Right atrium auricular region (tissue), 2 donors: ENCODE results near the gene COX6B1. TPM values are rescaled to one million over a fixed set of nuclear protein-coding genes. Genes with fewer than 3 reads are reported as not detected.
"Not testable (repeated sequence)": the region's sequence is repeated elsewhere in the genome, so short reads cannot be mapped to it uniquely, and the experiment has no call there.

Experiments used
- DNase-seq: peaks from one replicate; pipeline ENCODE4 v3.0.0-alpha.2; 2019; ENCODE audit warnings: low spot score
- H3K27ac ChIP-seq, 2 donors: fragments of 200-600 bp; sonication (generic); 1 replicate in 1 of 2; 2 replicates in 1 of 2; pipeline ENCODE4 v1.5.1; 2016 to 2019
- H3K27me3 ChIP-seq, 2 donors: fragments of 200-600 bp; sonication (generic); one replicate each; pipeline versions ENCODE4 v1.5.1 to v1.6.0; 2017 to 2019
- H3K36me3 ChIP-seq: fragments of 200-600 bp; sonication (generic); one replicate; pipeline ENCODE4 v1.5.1; 2016
- H3K4me1 ChIP-seq, 2 donors: fragments of 200-600 bp; sonication (generic); one replicate each; pipeline versions ENCODE4 v1.5.1 to v1.6.0; 2017 to 2019
- H3K4me3 ChIP-seq, 2 donors: fragments of 200-600 bp; sonication (generic); 1 replicate in 1 of 2; 2 replicates in 1 of 2; pipeline ENCODE4 v1.5.1; 2017 to 2019; ENCODE audit warnings: mild to moderate bottlenecking in 1 of 2, moderate library complexity in 1 of 2
- H3K9me3 ChIP-seq, 2 donors: fragments of 200-600 bp; sonication (generic); one replicate each; pipeline ENCODE4 v1.5.1; 2019
- CTCF ChIP-seq, 2 donors: fragments of 200-600 bp; sonication (generic); IDR thresholded peaks; one replicate each; pipeline ENCODE4 v1.5.1; 2019; ENCODE audit warnings: antibody characterized with exemption in 2 of 2
- total RNA-seq, 2 donors: library from RNA; depleted of rRNA; stranded (reverse); fragments of >200 nt; gene quantifications; one replicate each; pipeline ENCODE4 v1.1.0, GENCODE V29; 2016

The COX6B1 gene
- total RNA-seq, 2 donors from 2014 or later: 1,397 to 1,663 TPM

DNA sequence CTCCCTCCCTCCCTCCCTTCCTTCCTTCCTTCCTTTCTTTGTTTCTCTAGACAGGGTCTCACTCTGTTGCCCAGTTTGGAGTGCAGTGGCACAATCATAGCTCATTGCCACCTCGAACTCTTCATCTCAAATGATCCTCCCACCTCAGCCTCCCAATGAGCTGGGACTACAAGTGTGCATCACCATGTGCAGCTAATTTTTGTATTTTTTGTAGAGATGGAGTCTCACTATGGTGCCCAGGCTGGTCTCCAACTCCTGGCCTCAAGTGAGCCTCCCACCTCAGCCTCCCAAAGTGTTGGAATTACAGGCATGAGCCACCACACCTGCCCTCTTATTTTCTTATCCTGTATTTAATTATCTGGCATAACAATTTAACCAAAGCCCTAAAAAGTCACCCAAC, 22.6 kb downstream of the COX6B1 start:
- no peak overlapping the region for H3K4me3 ChIP-seq
- no peak for DNase-seq
- H3K27ac ChIP-seq: no peak overlapping the region
- H3K27me3 ChIP-seq: peaks cover 0 to 9% of the 10 kb centered on the region in 2 donors
- H3K4me1 ChIP-seq: peaks cover 0 to 9% of the 10 kb centered on the region in 2 donors
- H3K36me3 ChIP-seq: peaks cover 4% of the 10 kb centered on the region
- no peak for TF ChIP-seq CTCF (IDR thresholded peaks at IDR 0.05)
- no peaks in the 10 kb centered on the region for H3K9me3 ChIP-seq

GRCh38 chr19:35671818-35672217, 23.7 kb downstream of the COX6B1 start:
- H3K36me3 ChIP-seq: no peaks in the 10 kb centered on the region
- no peak overlapping the region for H3K4me3 ChIP-seq
- no peak for DNase-seq
- H3K4me1 ChIP-seq: peaks cover 0 to 9% of the 10 kb centered on the region in 2 donors
- H3K27me3 ChIP-seq: peaks cover 0 to 9% of the 10 kb centered on the region in 2 donors
- H3K9me3 ChIP-seq: no peaks in the 10 kb centered on the region
- no peak overlapping the region for H3K27ac ChIP-seq
- no peak for TF ChIP-seq CTCF (IDR thresholded peaks at IDR 0.05)

DNA sequence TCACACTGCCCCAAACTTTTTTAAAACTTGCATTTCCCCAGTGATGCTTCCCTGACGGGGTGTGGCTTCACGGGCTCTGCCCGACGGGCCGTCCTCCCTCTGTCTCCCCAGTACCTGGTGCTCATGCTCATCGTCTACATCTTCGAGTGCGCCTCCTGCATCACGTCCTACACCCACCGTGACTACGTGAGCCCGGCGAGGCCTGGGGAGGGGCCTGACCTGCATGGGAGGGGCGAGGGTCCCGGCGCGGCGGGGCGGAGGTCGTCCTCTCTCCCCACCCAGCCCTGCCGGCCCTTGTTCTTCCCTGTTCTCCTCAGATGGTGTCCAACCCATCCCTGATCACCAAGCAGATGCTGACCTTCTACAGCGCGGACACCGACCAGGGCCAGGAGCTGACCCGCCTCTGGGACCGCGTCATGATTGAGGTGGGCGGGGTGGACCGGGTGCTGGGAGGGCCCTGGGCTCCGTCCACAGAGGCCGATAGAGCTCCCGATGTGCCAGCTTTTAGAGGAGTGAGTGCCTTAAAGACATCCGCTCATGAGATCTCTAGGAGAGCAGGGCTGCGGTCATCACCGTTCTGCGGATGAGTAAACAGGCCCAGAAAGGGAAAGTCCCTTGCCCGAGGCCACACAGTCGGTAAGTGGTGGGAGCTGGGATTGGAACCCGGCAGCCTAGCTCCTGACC, 25.1 kb downstream of the COX6B1 start:
- Histone ChIP-seq H3K27me3 (peaks cover 0 to 9% of the 10 kb centered on the region in 2 donors), H3K4me1 (peaks cover 0 to 9% of the 10 kb centered on the region in 2 donors), H3K36me3 (no peaks in the 10 kb centered on the region), H3K9me3 (no peaks in the 10 kb centered on the region), H3K27ac (no peak overlapping the region), H3K4me3 (peak overlapping the region; percentile 2 to 31)
- TF ChIP-seq CTCF (IDR thresholded peaks at IDR 0.05): no peak
- peak; percentile 60 for DNase-seq

GRCh38 chr19:35675589-35676140, 27.5 kb downstream of the COX6B1 start:
- Histone ChIP-seq H3K36me3 (no peaks in the 10 kb centered on the region), H3K27me3 (peaks cover 0 to 9% of the 10 kb centered on the region in 2 donors), H3K9me3 (no peaks in the 10 kb centered on the region), H3K4me3 (no peak overlapping the region), H3K27ac (no peak overlapping the region), H3K4me1 (peaks cover 0 to 9% of the 10 kb centered on the region in 2 donors)
- TF ChIP-seq CTCF (IDR thresholded peaks at IDR 0.05): no peak
- DNase-seq: no peak

DNA sequence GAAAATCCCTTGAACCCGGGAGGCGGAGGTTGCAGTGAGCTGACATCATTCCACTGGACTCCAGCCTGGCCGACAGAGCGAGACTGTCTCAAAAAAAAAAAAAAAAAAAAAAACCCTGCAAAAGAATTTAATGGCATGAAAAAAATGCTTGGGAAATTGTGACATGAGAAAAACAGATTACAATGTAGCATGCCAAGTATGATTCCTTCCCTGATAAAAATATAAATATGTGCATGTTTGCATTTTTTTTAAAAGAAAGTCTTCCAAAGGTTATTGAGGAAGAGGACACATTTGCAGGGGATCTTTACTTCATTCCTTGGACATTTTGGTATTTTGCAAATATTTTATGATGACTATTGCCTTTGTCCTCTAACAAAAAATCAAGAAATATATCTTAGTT, 41.7 kb downstream of the COX6B1 start:
- DNase-seq: no peak
- no peak overlapping the region for H3K27ac ChIP-seq
- no peak overlapping the region for H3K4me3 ChIP-seq
- H3K9me3 ChIP-seq: no peaks in the 10 kb centered on the region
- no peaks in the 10 kb centered on the region for H3K27me3 ChIP-seq
- no peaks in the 10 kb centered on the region for H3K4me1 ChIP-seq
- TF ChIP-seq CTCF (IDR thresholded peaks at IDR 0.05): no peak
- no peaks in the 10 kb centered on the region for H3K36me3 ChIP-seq

GRCh38 chr19:35691106-35691505, 43.0 kb downstream of the COX6B1 start:
- DNase-seq, H3K27me3 ChIP-seq, H3K4me1 ChIP-seq: not testable (repeated sequence)

More at GRCh38 chr19:35691106-35691505, 43.0 kb downstream of the COX6B1 start:
- not testable (repeated sequence) for H3K9me3 ChIP-seq, H3K4me3 ChIP-seq, H3K27ac ChIP-seq, H3K36me3 ChIP-seq
